Right ventricle myocardium superior (tissue), 1 donor: ENCODE measurements around the gene SEC11C. TPM values are rescaled to one million over a fixed set of nuclear protein-coding genes. Genes with fewer than 3 reads are reported as not detected.

Experiments
- ATAC-seq: fragments of 200-7000 bp; cut with Tn5 transposase; one replicate; pipeline ENCODE4 v1.9.1; 2020; ENCODE audit warnings: mild to moderate bottlenecking; ENCODE audit not compliant: poor library complexity
- DNase-seq: peaks from one replicate; pipeline ENCODE4 v3.0.0-alpha.2; 2020
- intact Hi-C: fragments of 100-400 bp; cut with DNase I; formaldehyde crosslinking; loops from one replicate; pipeline ENCODE4 v1.11.2; 2022
- total RNA-seq: library from RNA; stranded (reverse); fragmentation: NEBNext Ultra II Directional; extraction: Animal tissue kit (Norgen Biotek cat#: 25700); gene quantifications from one replicate; pipeline ENCODE4 v1.2.1, GENCODE V29; 2021
- donor health status: DM: no; HTN: yes; CAD: no; lungs with severe emphysema.

Gene SEC11C
- total RNA-seq, 1 donor from 2014 or later, result 18.4 TPM

DNA sequence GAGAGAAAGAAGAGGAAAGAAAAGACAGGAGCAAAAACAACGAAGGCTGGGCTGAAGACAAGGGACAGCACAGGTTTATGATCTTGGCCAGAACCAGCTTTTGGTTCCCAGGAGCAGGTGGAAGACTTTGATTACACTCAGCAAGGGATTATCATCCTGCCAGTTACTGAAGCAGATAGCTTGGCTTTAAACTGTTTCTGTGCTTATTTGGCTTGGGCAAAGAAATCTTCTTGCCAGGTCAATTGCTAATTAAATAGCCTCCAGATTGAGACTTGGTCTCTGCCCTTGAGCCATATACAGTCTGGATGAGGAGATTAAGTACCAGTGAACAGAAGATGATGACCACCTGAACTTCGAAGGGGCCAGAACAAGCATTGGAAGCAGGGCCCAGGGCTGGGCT, 58.0 kb downstream of the SEC11C start:
- DNase-seq (no peak), ATAC-seq (no peak)
- intact Hi-C loops, result no loop called here

DNA sequence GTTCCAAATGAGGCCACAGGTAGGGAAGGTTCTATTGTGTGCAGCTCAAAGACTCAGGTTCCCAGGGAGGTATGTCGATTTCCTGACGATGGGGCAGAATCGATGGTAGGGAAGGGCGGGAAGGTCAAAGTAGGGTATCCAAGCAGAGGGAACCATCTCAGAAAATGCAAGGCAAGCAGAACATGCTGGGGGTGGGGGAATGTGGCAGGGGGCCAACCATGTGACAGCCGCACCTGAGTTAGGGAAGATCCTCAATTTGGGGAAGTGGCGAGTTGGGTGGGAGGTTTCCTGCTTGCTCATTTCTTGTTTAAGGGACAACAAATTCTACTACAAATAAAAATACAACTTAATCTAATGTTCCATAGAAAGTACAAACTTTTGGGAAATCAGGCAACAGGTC, 58.5 kb downstream of the SEC11C start:
- intact Hi-C loops, result no loop called here
- no peak for DNase-seq
- no peak for ATAC-seq

DNA sequence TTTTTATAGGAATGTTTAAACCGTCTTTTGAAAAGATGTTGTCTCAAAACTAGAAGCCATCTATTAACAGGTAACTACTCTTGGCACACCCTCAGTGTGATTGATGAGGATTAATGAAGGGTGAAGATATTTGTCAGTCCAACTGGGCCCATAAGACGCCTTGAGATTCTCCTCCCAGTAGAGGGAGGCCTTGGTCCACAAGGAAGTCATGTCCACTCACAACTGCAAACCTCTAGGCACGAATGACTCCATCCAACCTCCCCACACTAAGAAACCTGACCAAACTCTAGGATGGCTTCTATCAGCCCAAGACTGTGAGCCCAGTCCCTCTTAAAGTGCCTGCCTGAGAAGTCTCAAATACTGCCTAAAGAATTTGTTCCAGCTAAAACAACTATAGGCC, 61.1 kb downstream of the SEC11C start:
- intact Hi-C loops, result no loop called here
- ATAC-seq (no peak), DNase-seq (no peak)

DNA sequence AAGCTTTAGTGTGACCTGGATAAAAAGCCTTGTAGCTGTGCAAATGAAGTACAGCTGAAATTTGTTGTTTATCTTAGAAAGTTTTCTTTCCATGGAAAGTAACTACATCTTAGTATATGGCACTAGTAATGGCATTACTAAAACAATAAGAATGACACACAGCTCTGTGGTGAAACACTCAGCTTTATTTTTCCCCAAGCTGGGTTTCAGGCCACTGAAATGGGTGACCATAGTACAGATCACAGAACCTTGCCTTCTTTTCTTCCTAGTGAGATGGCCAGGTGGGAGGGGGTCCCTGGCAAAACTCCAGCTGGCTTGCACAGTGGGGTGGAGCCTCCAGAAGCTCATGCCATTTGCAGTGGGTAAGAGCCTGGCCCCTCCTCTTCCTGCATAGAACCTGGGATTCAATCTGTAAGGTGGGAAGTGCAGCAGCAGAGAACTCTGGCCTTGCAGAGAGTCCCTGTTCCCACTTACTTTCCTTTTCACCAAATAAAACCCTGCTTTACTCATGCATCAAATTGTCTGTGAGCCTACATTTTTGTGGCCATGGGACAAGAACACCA, 62.7 kb downstream of the SEC11C start:
- ATAC-seq, result no peak
- no peak for DNase-seq
- intact Hi-C loops, result no loop called here

DNA sequence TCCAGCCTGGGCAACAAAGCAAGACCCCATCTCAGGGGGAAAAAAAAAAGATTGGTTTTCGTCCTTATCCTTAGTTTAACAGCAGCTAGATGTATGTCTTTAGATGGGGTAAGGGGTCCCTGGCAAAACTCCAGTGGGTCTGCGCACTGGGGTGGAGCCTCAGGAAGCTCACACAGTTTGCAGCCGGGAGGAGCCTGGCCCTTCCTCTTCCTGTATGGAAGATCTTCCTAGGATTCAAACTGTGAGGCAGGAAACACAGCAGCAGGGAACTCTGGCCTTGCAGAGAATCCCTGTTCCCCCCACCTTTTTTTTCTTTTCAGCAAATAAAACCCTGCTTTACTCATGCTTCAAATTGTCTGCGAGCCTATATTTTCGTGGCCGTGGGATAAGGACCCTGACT, 67.8 kb downstream of the SEC11C start:
- DNase-seq, result no peak
- no peak for ATAC-seq
- intact Hi-C loops, result no loop called here

Other genes with a start within 250 kb of the SEC11C start
- gene GRP, start 80.3 kb downstream of the SEC11C start, total RNA-seq, result not detected
- not detected for gene RAX, start 133.6 kb downstream of the SEC11C start, total RNA-seq
- gene CPLX4, start 178.8 kb downstream of the SEC11C start, total RNA-seq, result not detected
- gene LMAN1, start 219.4 kb downstream of the SEC11C start, total RNA-seq, result 48.1 TPM